LHCN-M2 (cell line): ENCODE measurements around the gene FAM81B. TPM values are rescaled to one million over a fixed set of nuclear protein-coding genes. Genes with fewer than 3 reads are reported as not detected.
"Not testable (repeated sequence)": the region's sequence is repeated elsewhere in the genome, so short reads cannot be mapped to it uniquely, and the experiment has no call there.

Experiments
- DNase-seq: peaks from one replicate; pipeline ENCODE4 v3.0.0-alpha.2; 2012; ENCODE audit warnings: low read depth
- polyA plus RNA-seq: library from polyadenylated mRNA; unstranded; fragments of >200 nt; gene quantifications from one replicate; pipeline ENCODE4 v1.2.1, GENCODE V29; 2012; ENCODE audit warnings: missing spikeins
- total RNA-seq: library from RNA; depleted of rRNA; stranded (reverse); fragments of >200 nt; gene quantifications from 2 replicates; pipeline ENCODE4 v1.2.3, GENCODE V29; 2014; rRNA removed

The FAM81B gene, protein sequence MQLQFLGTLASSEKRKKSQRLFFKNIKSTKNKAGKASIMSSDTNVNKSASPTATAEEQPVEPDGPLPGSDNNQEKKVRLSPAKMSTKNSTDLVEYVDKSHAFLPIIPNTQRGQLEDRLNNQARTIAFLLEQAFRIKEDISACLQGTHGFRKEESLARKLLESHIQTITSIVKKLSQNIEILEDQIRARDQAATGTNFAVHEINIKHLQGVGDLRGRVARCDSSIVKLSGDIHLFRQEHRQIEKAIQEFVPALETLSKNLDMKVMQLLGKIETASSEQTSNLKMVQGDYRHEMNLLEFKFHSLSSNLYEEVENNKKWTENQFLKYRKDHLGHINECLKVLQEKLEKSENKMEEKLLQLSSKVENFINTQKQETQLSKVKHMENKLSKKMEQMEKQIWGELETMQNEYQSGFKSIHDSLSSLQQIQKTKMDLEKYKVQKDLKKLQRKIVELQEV
- not detected in 2 replicates for total RNA-seq
- not detected for polyA plus RNA-seq

DNA sequence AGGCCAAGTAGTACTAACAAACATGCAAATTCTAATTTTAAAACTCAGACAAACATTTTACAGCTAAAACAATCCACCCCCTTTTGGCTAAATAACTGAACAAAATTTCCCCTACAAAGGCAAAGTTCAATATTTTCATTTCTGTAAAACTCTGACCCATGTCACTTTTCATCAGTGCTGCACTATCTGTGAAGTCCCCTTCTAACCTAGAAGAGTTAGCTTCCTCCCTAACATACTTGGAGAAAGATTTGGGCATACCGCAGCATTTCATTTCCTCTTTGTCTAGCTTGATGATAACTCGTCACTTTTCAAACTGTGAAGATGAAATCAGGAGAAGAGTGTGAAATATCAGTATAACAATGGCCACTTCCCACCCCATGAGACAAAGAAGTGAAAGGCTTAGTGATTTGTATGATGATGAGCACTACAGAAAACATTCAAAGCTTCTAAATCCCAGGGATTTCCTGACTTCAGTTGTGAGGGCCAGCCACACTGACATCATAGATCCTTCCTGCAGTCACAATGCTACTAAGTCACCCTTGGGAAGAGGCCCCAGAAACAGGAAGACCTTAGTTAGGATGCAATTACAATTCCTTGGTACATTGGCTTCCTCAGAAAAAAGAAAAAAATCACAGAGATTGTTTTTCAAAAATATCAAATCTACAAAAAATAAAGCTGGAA is at the start of gene FAM81B:
FAM81B (plus strand) TSS at position 555 of the 681 bp plus-strand sequence; CDS start at position 579, 24 bp downstream.
- peak; percentile 16 for DNase-seq

GRCh38 chr5:95341444-95341843 is 49.7 kb upstream of the FAM81B start:
- not testable (repeated sequence) for DNase-seq

DNA sequence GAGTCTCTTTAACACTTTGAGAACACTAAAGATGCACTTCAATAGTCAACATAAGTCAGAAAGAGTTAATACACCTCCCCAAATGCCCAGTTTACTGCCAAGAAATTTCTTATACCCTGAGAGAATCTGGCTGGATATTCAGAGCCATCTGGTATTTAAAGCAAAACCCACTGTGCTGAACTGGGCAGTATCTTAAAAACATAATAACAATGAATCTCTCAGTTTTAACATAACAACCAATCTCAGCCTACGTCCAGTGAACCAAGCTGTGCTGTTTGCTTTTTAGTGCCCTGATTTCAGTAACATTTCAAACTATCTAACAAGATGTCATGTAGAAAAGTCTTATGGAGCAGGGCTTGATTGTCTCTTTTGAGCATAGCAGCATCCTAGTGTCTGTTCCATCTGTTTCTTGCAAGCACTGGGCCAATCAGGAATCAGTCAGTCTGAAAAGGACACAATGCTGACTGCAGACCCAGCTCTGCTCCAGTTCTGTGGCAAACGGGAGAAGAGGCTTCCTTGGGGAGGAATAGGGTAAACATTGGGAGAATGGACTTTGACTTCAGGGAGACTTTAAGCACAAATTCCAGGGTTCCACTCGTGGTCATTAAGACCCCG is 43.6 kb upstream of the FAM81B start:
- no peak for DNase-seq

- no peak for DNase-seq
Measured at GRCh38 chr5:95350631-95351030, 40.5 kb upstream of the FAM81B start.

DNA sequence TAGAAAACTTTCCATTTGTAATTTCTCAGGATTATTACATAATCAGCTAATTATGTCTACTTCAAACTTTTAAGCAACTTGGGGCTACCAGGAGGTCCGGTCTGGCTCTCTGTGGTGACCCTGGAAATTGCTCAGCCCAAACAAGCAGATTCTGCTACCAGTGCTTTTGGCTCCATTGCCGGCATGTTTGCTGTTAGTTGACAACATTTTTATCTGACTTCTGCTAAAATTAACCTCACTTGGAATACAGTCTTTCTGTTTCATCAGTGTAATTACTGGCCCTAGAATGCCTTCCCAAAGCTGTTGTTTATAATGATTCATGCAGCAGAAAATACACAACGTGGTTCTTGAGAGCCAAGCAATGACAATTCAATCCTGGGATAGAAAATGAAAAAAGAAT is 38.5 kb upstream of the FAM81B start:
- DNase-seq, result no peak

DNA sequence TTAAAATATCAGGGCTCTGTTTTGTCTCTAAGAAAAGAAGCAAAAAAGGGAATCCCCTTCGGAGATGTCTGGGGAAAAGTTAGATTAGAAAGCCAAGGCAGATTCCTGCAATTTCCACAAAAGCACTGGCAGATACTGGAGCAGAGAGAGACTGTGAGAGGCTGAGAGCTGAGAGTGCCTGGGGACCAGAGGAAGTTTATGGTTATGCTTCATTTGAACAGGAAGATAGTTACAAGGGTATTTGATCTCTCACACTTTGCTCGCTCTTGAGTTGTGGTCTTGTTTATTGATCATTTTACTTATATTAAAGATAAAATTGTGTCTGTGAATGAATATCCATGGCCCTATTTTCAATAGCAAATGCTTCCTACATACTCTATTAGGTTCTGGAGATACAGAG is 32.8 kb upstream of the FAM81B start:
- no peak for DNase-seq

- DNase-seq, result no peak
Measured at GRCh38 chr5:95358848-95359247, 32.3 kb upstream of the FAM81B start.

DNA sequence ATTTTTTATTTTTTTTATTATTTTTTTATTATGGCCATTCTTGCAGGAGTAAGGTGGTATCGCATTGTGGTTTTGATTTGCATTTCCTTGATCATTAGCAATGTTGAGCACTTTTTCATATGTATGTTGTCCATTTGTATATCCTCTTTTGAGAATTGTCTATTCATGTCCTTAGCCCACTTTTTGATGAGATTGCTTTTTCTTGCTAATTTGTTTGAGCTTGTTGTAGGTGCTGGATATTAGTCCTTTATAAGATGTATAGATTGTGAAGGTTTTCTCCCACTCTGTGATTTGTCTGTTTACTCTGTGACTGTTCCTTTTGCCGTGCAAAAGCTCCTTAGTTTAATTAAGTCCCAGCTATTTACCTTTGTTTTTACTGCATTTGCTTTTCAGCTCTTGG is 30.5 kb upstream of the FAM81B start:
- DNase-seq, result not testable (repeated sequence)

GRCh38 chr5:95365302-95366095 is 25.7 kb upstream of the FAM81B start:
- no peak for DNase-seq

DNA sequence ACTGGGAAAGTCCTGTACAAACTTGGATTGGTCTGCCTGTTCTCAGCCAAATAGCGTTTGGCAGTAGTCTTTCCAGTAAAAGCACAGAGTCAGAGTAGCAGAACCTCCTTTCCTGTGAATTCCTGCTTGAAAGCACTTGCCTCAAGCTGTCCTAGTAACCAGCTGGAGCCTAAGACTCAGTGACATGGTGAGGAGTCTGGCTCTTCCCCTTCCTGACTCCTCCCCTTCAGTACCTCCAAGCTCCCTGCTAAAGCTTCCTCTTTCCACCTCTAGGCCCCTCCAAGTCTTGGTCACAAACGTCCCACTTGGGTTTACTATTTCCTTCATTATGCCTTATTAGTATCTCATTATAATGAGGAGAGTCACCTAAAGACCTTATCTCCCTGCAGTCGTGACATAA is 21.4 kb upstream of the FAM81B start:
- DNase-seq, result no peak

- DNase-seq, result no peak
Measured at GRCh38 chr5:95374061-95374460, 17.1 kb upstream of the FAM81B start.

DNA sequence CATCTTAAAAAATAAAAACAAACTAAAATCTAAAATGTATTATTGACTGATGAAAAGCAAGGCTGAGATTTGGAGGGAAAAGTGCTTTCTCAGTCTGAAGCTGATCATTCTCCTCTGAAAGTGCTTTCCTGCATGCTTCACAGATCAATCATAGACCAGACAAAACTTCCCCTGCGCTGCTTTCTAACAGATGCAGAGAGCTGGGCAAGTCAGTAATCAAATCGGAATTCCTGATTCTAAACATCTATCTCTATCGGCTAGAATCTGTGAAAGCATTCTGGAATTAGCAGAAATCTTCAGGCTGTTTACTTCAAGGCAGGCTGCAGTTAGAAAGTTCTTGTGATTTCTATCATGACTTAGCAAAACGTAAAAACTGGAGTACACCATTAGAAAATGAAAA is 15.6 kb upstream of the FAM81B start:
- peak; percentile 13 for DNase-seq

DNA sequence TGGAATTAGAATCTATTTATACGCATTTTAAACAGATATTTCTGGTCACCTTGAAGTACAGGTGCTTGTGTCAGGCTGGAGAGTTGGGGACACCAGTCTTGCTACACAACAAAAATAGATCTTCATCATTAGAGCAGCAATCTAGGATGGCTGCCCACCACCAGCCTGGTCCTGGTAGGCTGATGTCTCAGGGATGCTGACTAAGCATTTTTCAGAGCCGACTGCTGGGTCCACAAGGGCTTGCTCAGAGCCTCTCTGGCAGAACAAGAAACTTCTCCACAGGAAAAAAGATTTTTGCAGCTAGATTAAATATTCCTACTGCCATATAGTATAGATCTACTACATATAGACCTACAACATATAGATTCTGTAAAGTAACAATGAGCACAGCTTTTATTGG is 12.0 kb upstream of the FAM81B start:
- no peak for DNase-seq

- no peak for DNase-seq
Measured at GRCh38 chr5:95380103-95380628, 11.0 kb upstream of the FAM81B start.

GRCh38 chr5:95382801-95383200 is 8.4 kb upstream of the FAM81B start:
- peak; percentile 20 for DNase-seq

DNA sequence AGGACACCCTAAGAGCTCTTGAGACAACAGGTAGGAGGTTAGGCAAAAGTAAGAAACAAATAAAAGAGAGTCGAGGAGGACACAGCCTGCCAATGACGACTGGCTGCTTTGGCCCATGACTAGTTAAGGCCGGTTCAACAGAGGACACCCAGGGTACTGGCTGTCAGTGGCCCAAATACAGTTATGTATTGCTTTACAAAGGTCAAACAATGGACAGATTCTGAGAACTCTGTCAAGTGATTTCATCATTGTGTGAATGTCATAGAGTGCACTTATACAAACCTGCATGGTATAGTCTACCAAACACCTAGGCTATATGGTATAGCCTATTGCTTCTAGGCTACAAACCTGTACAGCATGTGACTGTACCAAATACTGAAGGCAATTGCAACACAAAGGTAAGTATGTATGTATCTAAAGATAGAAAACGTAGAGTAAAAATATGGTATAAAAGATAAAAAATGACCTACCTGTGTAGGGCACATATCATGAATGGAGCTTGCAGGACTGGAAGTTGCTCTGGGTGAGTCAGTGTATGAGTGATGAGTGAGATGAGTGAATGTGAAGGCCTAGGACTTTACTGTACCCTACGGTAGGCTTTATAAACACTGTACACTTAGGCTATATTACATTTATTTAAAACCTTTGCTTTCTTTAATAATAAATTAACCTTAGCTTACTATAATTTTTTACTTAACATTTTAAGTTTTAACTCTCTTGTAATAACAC is 6.5 kb upstream of the FAM81B start:
- no peak for DNase-seq

- no peak for DNase-seq
Measured at GRCh38 chr5:95385334-95385733, 5.8 kb upstream of the FAM81B start.

DNA sequence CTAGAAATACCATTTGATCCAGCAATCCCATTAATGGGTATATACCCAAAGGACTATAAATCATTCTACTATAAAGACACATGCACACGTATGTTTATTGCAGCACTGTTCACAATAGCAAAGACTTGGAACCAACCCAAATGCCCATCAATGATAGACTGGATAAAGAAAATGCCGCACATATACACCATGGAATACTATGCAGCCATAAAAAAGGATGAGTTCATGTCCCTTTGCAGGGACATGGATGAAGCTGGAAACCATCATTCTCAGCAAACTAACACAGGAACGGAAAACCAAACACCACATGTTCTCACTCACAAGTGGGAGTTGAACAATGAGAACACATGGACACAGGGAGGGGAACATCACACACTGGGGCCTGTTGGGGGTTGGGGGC is 799 bp downstream of the FAM81B start:
- DNase-seq, result not testable (repeated sequence)

DNA sequence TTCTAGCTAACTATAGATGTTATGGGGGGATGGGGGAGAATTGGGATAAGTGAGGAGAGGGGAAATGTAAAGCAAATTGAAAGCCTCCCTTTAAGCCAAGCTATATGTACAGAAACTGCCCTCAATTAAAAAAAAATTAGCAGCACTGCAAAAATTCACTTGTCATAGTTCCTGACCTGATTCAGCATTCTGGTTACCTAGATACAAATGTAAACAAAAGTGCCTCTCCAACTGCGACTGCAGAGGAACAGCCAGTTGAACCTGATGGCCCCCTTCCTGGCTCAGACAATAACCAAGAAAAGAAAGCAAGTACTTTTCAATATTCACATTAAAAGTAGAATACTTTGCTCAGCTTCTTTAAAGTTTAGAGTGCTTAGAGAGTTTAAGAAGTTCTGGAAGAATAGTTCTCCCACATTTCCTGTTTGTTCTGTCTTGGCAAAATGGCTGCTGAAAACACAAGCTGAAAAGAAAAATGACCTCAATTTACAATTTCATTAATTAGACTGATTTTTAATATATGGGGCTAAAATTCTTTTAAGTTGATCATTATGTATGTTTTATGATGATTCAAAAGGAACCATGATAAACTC is 1.5 kb downstream of the FAM81B start:
- DNase-seq, result peak; percentile 27

GRCh38 chr5:95393279-95393678 is 2.1 kb downstream of the FAM81B start:
- no peak for DNase-seq
